Adrenal gland (tissue), 5 donors: ENCODE data around the gene MEGF11.

Experiments
- POLR2A ChIP-seq, 2 donors: fragments of 450-650 bp; IDR thresholded peaks; one replicate each; pipeline ENCODE4 v1.6.1; 2017; ENCODE audit warnings: antibody characterized with exemption in 2 of 2, mild to moderate bottlenecking in 2 of 2, moderate library complexity in 1 of 2
- TF ChIP-seq, protein P1 (sequence below), 6 experiments: fragments of 450-650 bp in 4 of 6; fragments of 200-600 bp in 2 of 6; sonication (generic) in 1 of 6; IDR thresholded peaks; 1 replicate in 5 of 6; 2 replicates in 1 of 6; pipeline versions ENCODE4 v1.5.1 to v1.8.0; 2016 to 2021; ENCODE audit warnings: antibody characterized with exemption in 6 of 6, mild to moderate bottlenecking in 2 of 6, moderate library complexity in 1 of 6
- donor health status: DM: no; HTN: no; CAD: no.

DNA sequence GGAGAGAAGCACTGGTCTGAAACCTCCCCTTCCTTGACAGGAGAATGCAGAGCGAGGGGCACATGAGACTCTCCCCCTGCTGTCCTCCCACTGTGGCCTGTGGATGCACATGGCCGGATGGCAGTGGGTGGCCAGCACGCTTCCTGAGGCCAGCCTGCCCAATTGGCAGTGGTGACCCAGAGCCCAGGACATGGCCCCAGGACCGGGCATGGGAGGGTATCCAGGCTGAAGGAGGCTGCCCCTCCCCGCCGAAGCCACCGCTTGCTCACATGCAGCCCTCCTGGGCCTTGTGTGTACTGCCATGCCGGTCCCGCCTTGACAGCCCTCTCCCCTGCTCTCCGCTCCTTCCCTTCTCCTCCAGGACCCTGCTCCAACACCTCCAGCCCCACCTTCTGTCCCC, 100.9 kb downstream of the MEGF11 start:
- no peak for TF ChIP-seq POLR2A (IDR thresholded peaks at IDR 0.05)
- TF ChIP-seq, protein P1, sequence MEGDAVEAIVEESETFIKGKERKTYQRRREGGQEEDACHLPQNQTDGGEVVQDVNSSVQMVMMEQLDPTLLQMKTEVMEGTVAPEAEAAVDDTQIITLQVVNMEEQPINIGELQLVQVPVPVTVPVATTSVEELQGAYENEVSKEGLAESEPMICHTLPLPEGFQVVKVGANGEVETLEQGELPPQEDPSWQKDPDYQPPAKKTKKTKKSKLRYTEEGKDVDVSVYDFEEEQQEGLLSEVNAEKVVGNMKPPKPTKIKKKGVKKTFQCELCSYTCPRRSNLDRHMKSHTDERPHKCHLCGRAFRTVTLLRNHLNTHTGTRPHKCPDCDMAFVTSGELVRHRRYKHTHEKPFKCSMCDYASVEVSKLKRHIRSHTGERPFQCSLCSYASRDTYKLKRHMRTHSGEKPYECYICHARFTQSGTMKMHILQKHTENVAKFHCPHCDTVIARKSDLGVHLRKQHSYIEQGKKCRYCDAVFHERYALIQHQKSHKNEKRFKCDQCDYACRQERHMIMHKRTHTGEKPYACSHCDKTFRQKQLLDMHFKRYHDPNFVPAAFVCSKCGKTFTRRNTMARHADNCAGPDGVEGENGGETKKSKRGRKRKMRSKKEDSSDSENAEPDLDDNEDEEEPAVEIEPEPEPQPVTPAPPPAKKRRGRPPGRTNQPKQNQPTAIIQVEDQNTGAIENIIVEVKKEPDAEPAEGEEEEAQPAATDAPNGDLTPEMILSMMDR (IDR thresholded peaks at IDR 0.05), result no peak
